T-helper 2 cell treated with Interferon-gamma antibody and Interleukin-4, amounts not matched to agents 5 μg/mL and 100 μg/mL, for 36 hours (primary cell): ENCODE results near the gene TUBA8.
"Not testable (repeated sequence)": the region's sequence is repeated elsewhere in the genome, so short reads cannot be mapped to it uniquely, and the experiment has no call there.

Experiments used
- DNase-seq: peaks from one replicate; pipeline ENCODE4 v3.0.0; 2021; ENCODE audit warnings: low spot score
- H3K27ac Mint-ChIP-seq: one replicate; pipeline ENCODE4 v1.8.0; 2021; ENCODE audit warnings: mild to moderate bottlenecking, mixed read lengths
- H3K27me3 Mint-ChIP-seq: one replicate; pipeline ENCODE4 v1.8.0; 2021; ENCODE audit warnings: low read depth, mixed read lengths
- H3K36me3 Mint-ChIP-seq: one replicate; pipeline ENCODE4 v1.8.0; 2021; ENCODE audit warnings: low read depth, mixed read lengths
- H3K4me1 Mint-ChIP-seq: one replicate; pipeline ENCODE4 v1.8.0; 2021; ENCODE audit warnings: low read depth, mixed read lengths
- H3K4me3 Mint-ChIP-seq: one replicate; pipeline ENCODE4 v1.8.0; 2022; ENCODE audit warnings: mild to moderate bottlenecking, moderate library complexity, mixed read lengths
- H3K9me3 Mint-ChIP-seq: one replicate; pipeline ENCODE4 v1.8.0; 2021; ENCODE audit warnings: mixed read lengths

Gene TUBA8

DNA sequence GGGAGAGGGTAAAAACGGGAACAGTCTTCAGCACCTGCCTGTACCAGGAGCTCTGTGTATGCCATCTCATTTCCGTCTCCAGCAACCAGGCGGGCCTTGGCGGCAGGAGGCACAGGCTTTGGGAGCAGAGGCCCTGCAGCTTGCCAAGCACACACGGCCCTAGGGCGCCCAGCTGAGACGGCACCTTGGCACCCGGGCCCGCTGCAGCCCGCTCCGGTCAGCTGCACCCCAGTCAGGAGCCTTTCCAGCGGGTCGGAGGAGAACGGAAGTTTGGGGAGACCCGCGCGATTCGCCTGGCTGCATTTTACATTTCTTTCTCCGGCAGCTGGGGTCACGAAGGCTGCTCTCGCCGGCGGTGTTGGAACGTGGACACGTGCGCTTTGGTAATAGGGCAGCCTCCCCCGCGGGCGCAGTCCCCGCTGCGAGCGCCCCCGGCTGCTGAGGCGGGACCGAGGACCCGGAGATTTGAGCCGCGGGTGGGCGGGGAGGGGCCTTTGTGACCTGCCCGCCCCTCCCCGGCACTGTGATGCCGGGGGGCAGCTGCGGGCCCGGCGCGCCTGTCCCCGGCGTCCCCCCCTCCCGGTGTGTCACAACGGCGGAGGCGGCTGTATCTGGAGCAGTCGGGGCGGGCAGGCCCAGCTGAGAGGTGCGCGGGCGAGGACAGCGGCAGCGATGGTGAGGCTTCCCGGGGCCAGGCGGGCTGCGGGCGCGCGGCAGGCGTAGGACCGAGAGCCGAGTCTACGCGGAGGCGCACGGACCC is at the start of gene TUBA8:
Gene TUBA8 (plus strand): TSS at position 616 of the 760 bp plus-strand sequence. CDS start 57 bp downstream, at position 673.
- DNase-seq: peak; percentile 54
- H3K9me3 Mint-ChIP-seq: peaks cover 13% of the 10 kb centered on the region
- peak within 1 kb of the TSS; percentile 45 for H3K4me3 Mint-ChIP-seq
- no peak within 1 kb of the TSS for H3K27ac Mint-ChIP-seq
- H3K27me3 Mint-ChIP-seq: peaks cover 48% of the 10 kb centered on the region
- peaks cover 14% of the 10 kb centered on the region for H3K4me1 Mint-ChIP-seq
- peaks cover 6% of the 10 kb centered on the region for H3K36me3 Mint-ChIP-seq

DNA sequence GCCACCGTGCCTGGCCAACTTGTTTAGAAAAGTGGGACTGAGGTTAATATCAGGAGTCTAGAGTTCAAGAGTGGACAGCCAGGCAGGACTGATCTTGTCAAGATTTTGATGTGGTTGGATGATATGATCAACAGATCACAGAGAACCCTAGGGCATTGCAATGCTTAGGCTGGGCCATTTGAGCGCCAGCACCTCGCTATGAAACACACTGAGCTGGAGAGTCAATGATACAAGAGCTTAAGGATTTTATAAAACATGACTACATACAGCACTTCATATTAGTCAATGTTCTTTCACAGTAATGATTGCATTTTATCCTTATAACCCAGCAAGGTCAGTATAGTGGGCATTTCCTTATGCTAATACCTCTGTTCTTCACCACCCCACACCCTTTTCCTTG is 48.2 kb upstream of the TUBA8 start:
- peaks cover 26% of the 10 kb centered on the region for H3K27me3 Mint-ChIP-seq

DNA sequence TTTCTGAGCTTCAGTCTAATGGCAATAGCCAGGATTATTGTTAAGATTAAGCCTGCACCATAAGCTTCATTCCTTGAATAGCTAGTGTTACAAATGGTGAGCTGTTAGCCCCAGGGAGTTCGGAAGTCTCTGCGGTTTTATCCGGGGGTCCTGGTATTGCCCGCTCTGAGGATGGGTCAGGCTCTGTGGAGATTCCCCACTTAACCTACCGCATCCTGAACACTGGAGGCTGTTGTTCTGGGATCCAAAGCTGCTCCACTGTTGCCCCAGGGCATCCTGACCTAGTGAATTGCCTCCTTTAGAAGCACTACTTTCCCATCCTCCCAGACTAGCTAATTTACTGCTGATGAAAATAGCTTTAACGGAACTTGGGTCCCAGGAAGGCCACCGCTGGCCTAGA is 47.3 kb upstream of the TUBA8 start:
- no peak for DNase-seq
- Mint-ChIP-seq H3K27ac (no peak overlapping the region), H3K4me1 (no peaks in the 10 kb centered on the region), H3K27me3 (peaks cover 33% of the 10 kb centered on the region), H3K36me3 (no peaks in the 10 kb centered on the region), H3K4me3 (no peak overlapping the region), H3K9me3 (no peaks in the 10 kb centered on the region)

More for the DNA sequence above, 48.2 kb upstream of the TUBA8 start:
- H3K36me3 Mint-ChIP-seq: no peaks in the 10 kb centered on the region
- no peaks in the 10 kb centered on the region for H3K9me3 Mint-ChIP-seq
- H3K4me3 Mint-ChIP-seq: no peak overlapping the region
- H3K4me1 Mint-ChIP-seq: no peaks in the 10 kb centered on the region
- DNase-seq: no peak
- H3K27ac Mint-ChIP-seq: no peak overlapping the region

DNA sequence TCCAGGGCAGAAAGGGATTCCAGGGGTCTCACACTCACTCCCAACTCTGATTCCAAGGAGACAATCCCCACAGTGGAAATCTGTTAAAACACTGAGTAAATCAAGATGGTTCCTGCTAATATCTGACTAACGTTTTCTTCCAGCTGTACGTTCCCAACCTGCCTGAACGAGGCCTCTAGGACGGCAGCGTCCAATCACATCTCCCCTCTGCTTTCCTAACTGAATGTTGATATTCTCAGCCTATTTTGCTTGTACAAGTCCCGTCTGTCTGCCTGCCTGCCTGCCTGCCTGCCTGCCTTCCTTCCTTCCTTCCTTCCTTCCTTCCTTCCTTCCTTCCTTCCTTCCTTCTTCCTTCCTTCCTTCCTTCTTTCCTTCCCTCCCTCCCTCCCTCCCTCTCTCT is 46.9 kb upstream of the TUBA8 start:
- H3K4me3 Mint-ChIP-seq, DNase-seq, H3K27ac Mint-ChIP-seq, H3K9me3 Mint-ChIP-seq, H3K4me1 Mint-ChIP-seq, H3K36me3 Mint-ChIP-seq: not testable (repeated sequence)
- peaks cover 37% of the 10 kb centered on the region for H3K27me3 Mint-ChIP-seq

DNA sequence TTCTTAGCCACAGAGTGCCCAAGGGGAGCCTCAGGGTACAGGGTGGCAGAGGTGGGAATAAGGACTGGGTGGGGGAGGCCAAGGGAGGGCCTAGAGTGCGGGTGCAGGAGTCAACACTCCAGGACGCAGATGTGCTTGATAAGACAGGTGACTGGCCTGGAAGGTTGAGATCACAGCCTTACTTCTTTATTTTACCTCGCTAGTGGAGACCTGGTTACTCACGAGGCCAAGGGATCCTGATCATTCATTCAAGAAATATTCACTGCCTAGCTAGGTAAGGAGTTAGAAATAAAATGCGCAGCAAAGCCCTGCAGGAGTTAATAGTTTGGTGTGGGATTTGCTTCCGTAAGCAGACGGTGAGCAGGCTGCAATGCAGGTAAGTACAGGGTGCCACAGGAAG is 46.0 kb upstream of the TUBA8 start:
- Mint-ChIP-seq H3K27me3 (peaks cover 41% of the 10 kb centered on the region), H3K9me3 (no peaks in the 10 kb centered on the region), H3K4me3 (no peak overlapping the region), H3K36me3 (no peaks in the 10 kb centered on the region), H3K4me1 (no peaks in the 10 kb centered on the region), H3K27ac (no peak overlapping the region)
- DNase-seq: no peak

DNA sequence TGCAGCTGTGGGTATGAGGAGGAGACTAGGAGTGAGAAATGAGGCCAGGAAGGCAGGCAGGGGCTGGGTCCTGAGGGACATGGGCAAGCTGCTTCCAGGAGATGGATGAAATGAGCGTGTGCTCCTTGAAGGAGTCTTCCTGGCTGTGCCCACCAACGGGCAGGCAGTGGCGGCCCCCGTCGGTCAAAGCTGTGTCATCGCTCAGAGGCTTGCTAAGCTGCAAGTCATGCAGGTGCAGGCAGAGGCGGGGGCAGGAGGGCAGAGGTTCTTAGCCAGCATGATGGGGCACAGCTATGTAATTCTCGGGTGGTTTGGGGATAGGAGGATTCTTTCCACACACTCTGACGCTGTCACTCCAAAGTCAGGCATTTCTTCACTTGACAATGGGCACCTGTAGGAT is 45.4 kb upstream of the TUBA8 start:
- H3K4me3 Mint-ChIP-seq: no peak overlapping the region
- H3K9me3 Mint-ChIP-seq: no peaks in the 10 kb centered on the region
- DNase-seq: no peak
- no peak overlapping the region for H3K27ac Mint-ChIP-seq
- H3K36me3 Mint-ChIP-seq: no peaks in the 10 kb centered on the region
- H3K27me3 Mint-ChIP-seq: peaks cover 41% of the 10 kb centered on the region
- no peaks in the 10 kb centered on the region for H3K4me1 Mint-ChIP-seq

DNA sequence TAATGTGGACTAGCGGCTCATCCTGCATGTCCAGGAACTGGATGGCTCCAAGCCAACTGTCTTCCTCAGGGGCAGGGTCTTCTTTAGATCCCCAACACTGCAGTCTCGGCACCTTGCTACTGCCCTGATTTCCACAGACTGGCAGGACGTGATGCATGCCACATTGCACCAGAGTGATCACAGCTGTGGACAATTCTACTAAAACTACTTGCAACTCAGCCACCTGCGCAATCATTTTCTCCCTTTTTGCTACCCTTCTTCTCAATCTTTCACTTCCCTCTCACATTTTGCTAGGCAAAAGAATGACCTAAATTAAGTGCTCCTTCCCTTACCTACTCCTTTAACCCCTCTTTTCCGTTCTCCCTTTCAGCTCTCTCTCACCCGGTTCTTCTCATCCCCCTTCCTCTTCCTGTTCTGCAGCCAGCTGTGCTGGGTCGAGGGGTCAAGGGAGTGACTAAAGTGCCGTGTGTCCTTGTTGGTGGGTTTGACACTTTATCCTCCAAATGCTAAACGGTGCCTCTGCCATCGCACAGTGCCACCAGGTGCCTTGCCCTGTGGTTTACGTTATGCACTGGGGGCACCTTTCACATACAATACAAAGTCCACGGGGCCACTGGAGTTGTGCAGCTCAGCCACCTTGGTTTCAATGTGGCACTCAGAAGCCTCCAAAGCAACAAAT is 44.3 kb upstream of the TUBA8 start:
- H3K36me3 Mint-ChIP-seq: no peaks in the 10 kb centered on the region
- no peak overlapping the region for H3K27ac Mint-ChIP-seq
- no peak overlapping the region for H3K4me3 Mint-ChIP-seq
- peaks cover 43% of the 10 kb centered on the region for H3K27me3 Mint-ChIP-seq
- no peaks in the 10 kb centered on the region for H3K4me1 Mint-ChIP-seq
- no peaks in the 10 kb centered on the region for H3K9me3 Mint-ChIP-seq
- DNase-seq: no peak

DNA sequence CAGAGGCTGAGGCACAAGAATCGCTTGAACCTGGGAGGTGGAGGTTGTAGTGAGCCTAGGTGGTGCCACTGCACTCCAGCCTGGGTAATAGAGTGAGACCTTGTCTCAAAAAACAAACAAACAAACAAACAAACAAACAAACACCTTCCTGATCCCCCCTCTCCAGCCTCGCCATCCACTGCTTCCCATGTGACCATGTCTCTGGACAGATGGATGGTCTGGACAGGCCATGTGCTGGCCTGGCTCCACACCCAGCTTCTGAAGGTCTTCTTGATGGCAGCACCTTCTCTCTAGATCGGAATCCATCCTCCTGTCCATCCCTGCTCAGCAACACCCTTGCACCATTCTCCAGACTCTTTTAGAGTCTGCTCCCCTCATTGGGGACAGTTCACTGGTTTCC is 43.5 kb upstream of the TUBA8 start:
- Mint-ChIP-seq H3K4me1 (no peaks in the 10 kb centered on the region), H3K27me3 (peaks cover 43% of the 10 kb centered on the region), H3K27ac (no peak overlapping the region), H3K4me3 (no peak overlapping the region), H3K9me3 (no peaks in the 10 kb centered on the region), H3K36me3 (no peaks in the 10 kb centered on the region)
- DNase-seq: no peak

DNA sequence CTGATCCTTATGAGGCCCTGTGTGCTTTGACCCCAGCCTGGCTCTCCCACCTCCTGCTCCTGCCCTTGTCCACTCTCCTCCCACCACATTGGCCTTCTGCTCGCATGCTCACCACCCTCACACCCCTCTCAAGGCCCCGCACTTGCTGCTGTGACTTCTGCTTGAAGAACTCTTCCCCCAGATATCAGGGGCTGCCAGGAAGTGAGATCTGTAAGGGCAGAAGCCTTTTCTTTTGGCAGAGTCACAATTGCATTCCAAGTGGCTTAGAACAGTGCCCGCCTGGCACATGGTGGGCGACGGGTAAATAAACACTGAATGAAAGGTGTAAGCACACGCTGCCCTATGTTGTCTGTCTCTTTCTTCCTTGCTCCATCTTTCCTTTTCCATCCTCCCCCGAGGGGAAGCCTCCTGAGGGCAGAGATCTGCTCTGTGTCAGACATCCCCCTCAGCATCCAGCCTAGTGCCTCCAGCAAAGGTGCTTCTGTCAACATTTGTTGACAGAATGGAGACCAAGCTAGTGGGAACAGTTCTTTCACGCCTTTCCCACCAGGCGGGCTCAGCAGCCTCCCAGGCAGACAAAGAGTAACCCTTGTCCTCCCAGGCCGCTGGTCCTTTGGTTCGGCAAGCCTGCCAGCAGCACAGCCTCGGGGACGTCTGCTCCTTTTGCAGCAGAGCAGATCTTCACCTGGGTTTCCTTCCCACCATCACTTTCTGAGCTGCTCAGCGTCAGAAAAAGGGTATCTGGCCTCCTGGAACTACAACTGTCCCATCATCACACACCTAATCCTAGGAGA is 42.9 kb upstream of the TUBA8 start:
- Mint-ChIP-seq H3K36me3 (no peaks in the 10 kb centered on the region), H3K4me3 (no peak overlapping the region), H3K4me1 (no peaks in the 10 kb centered on the region), H3K9me3 (no peaks in the 10 kb centered on the region), H3K27ac (no peak overlapping the region), H3K27me3 (peaks cover 43% of the 10 kb centered on the region)
- no peak for DNase-seq

DNA sequence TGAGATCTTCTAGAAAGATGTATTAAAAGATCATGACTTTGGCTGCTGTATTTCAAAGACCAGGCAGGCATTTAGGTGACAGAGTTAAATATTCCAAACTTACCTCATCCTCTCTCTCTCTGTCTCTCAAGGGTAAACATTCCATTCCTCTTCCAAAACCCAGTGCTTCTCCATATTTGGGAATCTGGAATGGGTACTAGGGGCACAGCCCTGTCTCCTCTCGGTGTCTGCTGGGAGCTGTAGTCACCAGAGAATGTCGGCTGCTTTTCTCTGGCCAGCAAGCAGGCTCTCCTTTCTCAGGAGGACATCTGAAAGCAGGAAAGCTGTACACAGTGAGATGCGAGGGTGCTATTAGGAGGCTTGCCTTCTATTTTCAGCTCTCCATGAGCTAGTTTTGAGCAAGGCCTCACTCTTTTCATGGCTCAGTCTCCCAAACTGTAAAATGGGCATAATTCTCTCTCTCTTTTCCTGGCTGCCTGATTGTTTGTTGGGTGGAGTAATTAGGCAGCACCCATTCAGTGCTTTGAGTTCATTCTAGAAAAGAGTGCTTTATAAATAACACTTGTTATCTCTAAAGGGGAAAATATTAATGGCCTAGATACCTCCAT is 42.1 kb upstream of the TUBA8 start:
- DNase-seq: no peak
- Mint-ChIP-seq H3K9me3 (no peaks in the 10 kb centered on the region), H3K36me3 (no peaks in the 10 kb centered on the region), H3K27me3 (peaks cover 43% of the 10 kb centered on the region), H3K4me1 (no peaks in the 10 kb centered on the region), H3K27ac (no peak overlapping the region), H3K4me3 (no peak overlapping the region)

DNA sequence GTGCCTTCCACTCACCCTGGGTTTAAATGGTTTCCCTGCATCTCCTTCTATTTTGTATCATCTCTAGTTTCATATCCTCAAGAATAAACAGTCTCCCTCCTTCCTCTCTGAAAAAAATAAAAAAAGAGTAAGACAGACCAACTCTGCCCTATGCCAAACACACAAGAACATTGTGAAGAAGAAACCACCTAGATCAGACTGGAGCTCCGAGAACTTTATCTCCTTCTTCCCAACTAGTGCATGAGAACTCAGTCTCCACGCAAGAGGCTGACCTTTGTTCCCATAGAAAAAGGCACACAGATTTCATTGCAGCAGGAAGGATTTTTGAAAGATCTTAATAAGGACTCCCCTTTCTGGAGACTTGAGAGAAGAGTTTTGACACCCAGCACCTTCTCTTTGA is 41.6 kb upstream of the TUBA8 start:
- H3K4me3 Mint-ChIP-seq: no peak overlapping the region
- no peaks in the 10 kb centered on the region for H3K9me3 Mint-ChIP-seq
- H3K27ac Mint-ChIP-seq: no peak overlapping the region
- DNase-seq: no peak
- H3K4me1 Mint-ChIP-seq: no peaks in the 10 kb centered on the region
- H3K36me3 Mint-ChIP-seq: no peaks in the 10 kb centered on the region
- H3K27me3 Mint-ChIP-seq: peaks cover 43% of the 10 kb centered on the region

DNA sequence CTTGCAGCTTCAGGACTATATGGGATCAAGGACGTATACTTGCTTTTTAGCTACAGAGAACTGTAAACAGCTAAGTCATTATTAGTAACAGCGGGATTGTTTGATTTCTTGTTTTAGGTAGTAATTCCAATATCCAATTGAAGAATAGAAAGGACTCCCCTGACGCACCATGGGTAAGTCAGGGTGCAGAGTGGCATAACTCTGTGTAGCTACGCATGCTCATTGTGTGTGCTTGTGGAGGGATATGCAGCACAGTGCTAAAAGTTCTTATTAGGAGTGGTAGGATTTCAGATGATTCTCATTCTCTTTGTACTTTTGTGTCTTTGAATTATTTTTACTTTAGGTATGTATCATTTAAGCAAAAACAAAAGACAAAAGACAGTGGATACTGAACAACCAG is 40.6 kb upstream of the TUBA8 start:
- no peaks in the 10 kb centered on the region for H3K36me3 Mint-ChIP-seq
- H3K27me3 Mint-ChIP-seq: peaks cover 39% of the 10 kb centered on the region
- no peaks in the 10 kb centered on the region for H3K9me3 Mint-ChIP-seq
- H3K27ac Mint-ChIP-seq: no peak overlapping the region
- H3K4me3 Mint-ChIP-seq: no peak overlapping the region
- H3K4me1 Mint-ChIP-seq: no peaks in the 10 kb centered on the region
- DNase-seq: no peak

DNA sequence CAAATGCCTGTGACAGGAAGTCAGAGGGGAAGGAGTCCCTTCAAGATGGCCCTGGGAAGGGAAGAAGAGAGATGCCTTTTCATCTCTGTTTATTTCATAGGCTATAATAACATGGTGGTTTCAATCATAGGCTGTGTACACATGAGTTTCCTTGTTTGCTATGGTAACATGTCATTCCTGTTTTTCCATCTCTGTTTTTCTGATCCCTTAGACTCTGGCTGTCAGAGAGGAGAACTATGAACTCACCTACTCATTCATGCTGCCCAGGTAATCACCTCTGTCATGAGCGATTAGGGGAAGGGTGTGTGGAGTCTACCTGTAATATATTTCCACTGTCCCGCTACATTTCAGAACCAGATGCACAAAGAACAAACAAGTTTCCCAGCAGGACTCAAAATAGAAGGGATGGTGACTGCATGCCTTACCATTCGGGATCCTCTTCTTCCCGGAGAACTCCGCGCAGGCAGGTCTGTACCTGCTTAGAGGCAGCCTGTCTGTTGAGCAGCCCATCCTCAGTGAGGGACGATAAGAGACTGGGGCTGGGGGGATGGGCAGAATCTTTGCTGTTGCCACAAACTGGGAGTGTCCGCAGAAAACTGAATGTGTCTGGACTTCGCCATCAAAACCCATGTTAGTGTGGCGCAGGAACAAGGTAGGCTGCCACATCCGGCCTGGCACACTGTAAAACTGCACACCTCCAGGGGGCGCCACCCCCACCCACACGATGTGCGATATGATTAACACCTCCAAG is 39.9 kb upstream of the TUBA8 start:
- Mint-ChIP-seq H3K27me3 (peaks cover 32% of the 10 kb centered on the region), H3K27ac (no peak overlapping the region), H3K4me3 (no peak overlapping the region), H3K36me3 (no peaks in the 10 kb centered on the region), H3K9me3 (no peaks in the 10 kb centered on the region), H3K4me1 (no peaks in the 10 kb centered on the region)
- DNase-seq: no peak
